Loucy (cell line): ENCODE results near the gene HOXA5.

ENCODE experiments used
- H2AFZ ChIP-seq: fragments of 200-600 bp; sonication (generic); 2 replicates; pipeline ENCODE4 v1.6.0; 2016; ENCODE audit warnings: antibody characterized with exemption, mild to moderate bottlenecking, low read length, moderate library complexity
- H3F3A ChIP-seq: fragments of 200-600 bp; 2 replicates; pipeline ENCODE4 v1.6.0; 2016; ENCODE audit warnings: antibody characterized with exemption, low read depth, mild to moderate bottlenecking
- H3K27me3 ChIP-seq: fragments of 200-600 bp; sonication (generic); 2 replicates; pipeline ENCODE4 v1.6.1; 2014; ENCODE audit warnings: low read length, mild to moderate bottlenecking; ENCODE audit not compliant: insufficient read depth, poor library complexity, severe bottlenecking
- H3K36me3 ChIP-seq: fragments of 200-600 bp; sonication (generic); 2 replicates; pipeline ENCODE4 v1.6.1; 2016; ENCODE audit warnings: low read length; ENCODE audit not compliant: insufficient read depth
- H3K4me1 ChIP-seq: fragments of 200-600 bp; sonication (generic); 2 replicates; pipeline ENCODE4 v1.5.1; 2014; ENCODE audit warnings: low read length, mild to moderate bottlenecking; ENCODE audit not compliant: insufficient read depth, poor library complexity, severe bottlenecking
- H3K4me2 ChIP-seq: fragments of 200-600 bp; sonication (generic); 2 replicates; pipeline ENCODE4 v1.6.0; 2014; ENCODE audit warnings: antibody characterized with exemption, low read length, low read depth, mild to moderate bottlenecking; ENCODE audit not compliant: poor library complexity, severe bottlenecking
- H3K4me3 ChIP-seq: fragments of 200-600 bp; sonication (generic); 2 replicates; pipeline ENCODE4 v1.5.1; 2014; ENCODE audit warnings: low read length, mild to moderate bottlenecking, mixed read lengths; ENCODE audit not compliant: poor library complexity, severe bottlenecking
- H3K79me2 ChIP-seq: fragments of 200-600 bp; sonication (generic); 2 replicates; pipeline ENCODE4 v1.6.1; 2014; ENCODE audit warnings: low read length; ENCODE audit not compliant: insufficient read depth
- H3K9ac ChIP-seq: fragments of 200-600 bp; sonication (generic); 2 replicates; pipeline ENCODE4 v1.6.0; 2014; ENCODE audit warnings: mild to moderate bottlenecking, low read depth, low read length, moderate library complexity; ENCODE audit not compliant: poor library complexity, severe bottlenecking
- H3K9me2 ChIP-seq: fragments of 200-600 bp; sonication (generic); replicated peaks from 2 replicates; pipeline ENCODE4 v1.6.1; 2016; ENCODE audit warnings: low read depth, low read length, mixed read lengths
- H3K9me3 ChIP-seq: fragments of 200-600 bp; sonication (generic); 2 replicates; pipeline ENCODE4 v1.6.1; 2014; ENCODE audit warnings: mild to moderate bottlenecking, antibody characterized with exemption, low read length, low read depth; ENCODE audit not compliant: insufficient read depth
- H4K20me1 ChIP-seq: fragments of 200-600 bp; sonication (generic); 2 replicates; pipeline ENCODE4 v1.6.0; 2014; ENCODE audit warnings: antibody characterized with exemption, low read length, mild to moderate bottlenecking; ENCODE audit not compliant: insufficient read depth, poor library complexity, severe bottlenecking
- CTCF ChIP-seq: fragments of 200-600 bp; sonication (generic); conservative IDR thresholded peaks from 2 replicates; pipeline ENCODE4 v1.5.1; 2014; ENCODE audit warnings: mild to moderate bottlenecking, antibody characterized with exemption, low read length
- EZH2phosphoT487 ChIP-seq: fragments of 200-600 bp; IDR thresholded peaks from 2 replicates; pipeline ENCODE4 v1.6.1; 2018; ENCODE audit warnings: antibody characterized with exemption, mild to moderate bottlenecking, moderate library complexity, borderline replicate concordance

The HOXA5 gene

GRCh38 chr7:27101171-27101956 lies 42.1 kb downstream of the HOXA5 start:
- Histone ChIP-seq H3K79me2 (peaks cover 84% of the 10 kb centered on the region), H3K4me3 (peak overlapping the region; percentile 88), H3K4me1 (peaks cover 21% of the 10 kb centered on the region), H3F3A (no peaks in the 10 kb centered on the region), H3K9ac (peak overlapping the region; percentile 87), H3K4me2 (peak overlapping the region; percentile 95), H3K36me3 (peaks cover 16% of the 10 kb centered on the region; the same call in 1 of the 2 replicates), H3K9me3 (no peaks in the 10 kb centered on the region), H4K20me1 (peaks cover 17% of the 10 kb centered on the region), H2AFZ (no peak overlapping the region), H3K27me3 (no peaks in the 10 kb centered on the region), H3K9me2 (no peaks in the 10 kb centered on the region)
- TF ChIP-seq EZH2phosphoT487 (no peak), CTCF (no peak)

- Histone ChIP-seq H3K9me2 (no peaks in the 10 kb centered on the region), H3F3A (no peaks in the 10 kb centered on the region), H4K20me1 (peaks cover 17% of the 10 kb centered on the region), H3K4me2 (peak overlapping the region; percentile 95), H3K9ac (peak overlapping the region; percentile 87), H3K36me3 (peaks cover 10% of the 10 kb centered on the region; the same call in 1 of the 2 replicates), H3K4me1 (peaks cover 21% of the 10 kb centered on the region), H3K9me3 (no peaks in the 10 kb centered on the region), H3K27me3 (no peaks in the 10 kb centered on the region), H3K4me3 (peak overlapping the region; percentile 88), H3K79me2 (peaks cover 81% of the 10 kb centered on the region), H2AFZ (no peak overlapping the region)
- TF ChIP-seq CTCF (no peak), EZH2phosphoT487 (no peak)
Observed at GRCh38 chr7:27100694-27101170, 42.7 kb downstream of the HOXA5 start.

- peak overlapping the region; percentile 95 for H3K4me2 ChIP-seq
- TF ChIP-seq EZH2phosphoT487 (no peak), CTCF (no peak)
Observed at GRCh38 chr7:27099453-27100370, 43.8 kb downstream of the HOXA5 start.

More at GRCh38 chr7:27099453-27100370, 43.8 kb downstream of the HOXA5 start:
- H3K9me2 ChIP-seq, result no peaks in the 10 kb centered on the region
- H3K79me2 ChIP-seq, result peaks cover 90% of the 10 kb centered on the region
- peaks cover 5% of the 10 kb centered on the region; the same call in 1 of the 2 replicates for H3K36me3 ChIP-seq
- H3K9me3 ChIP-seq, result no peaks in the 10 kb centered on the region
- no peaks in the 10 kb centered on the region for H3K27me3 ChIP-seq
- H3F3A ChIP-seq, result no peaks in the 10 kb centered on the region
- H3K4me1 ChIP-seq, result peaks cover 29% of the 10 kb centered on the region
- H2AFZ ChIP-seq, result no peak overlapping the region
- H3K4me3 ChIP-seq, result peak overlapping the region; percentile 88
- H3K9ac ChIP-seq, result peak overlapping the region; percentile 87
- H4K20me1 ChIP-seq, result peaks cover 17% of the 10 kb centered on the region
